Ureter (tissue), 1 donor: ENCODE data around the gene JPT1. TPM values are rescaled to one million over a fixed set of nuclear protein-coding genes. Genes with fewer than 3 reads are reported as not detected.
"Not testable (repeated sequence)": the region's sequence is repeated elsewhere in the genome, so short reads cannot be mapped to it uniquely, and the experiment has no call there.

ENCODE experiments used
- DNase-seq: peaks from one replicate; pipeline ENCODE4 v3.0.0-alpha.2; 2020; ENCODE audit warnings: low spot score
- total RNA-seq: library from RNA; stranded (reverse); gene quantifications from one replicate; pipeline ENCODE4 v1.2.4, GENCODE V29; 2023
- donor health status: DM: yes; HTN: yes; CAD: no.

Gene JPT1
- total RNA-seq: 93.9 TPM

- peak; percentile 99 for DNase-seq
These were observed at the start of gene JPT1 for GRCh38 chr17:75154195-75155106. Gene JPT1, minus strand, starts transcription at chr17:75154512. Its CDS starts 115 bp downstream, at chr17:75154397.

- DNase-seq: no peak
These were observed 45.7 kb upstream of the JPT1 start for GRCh38 chr17:75199886-75200618.

- DNase-seq: no peak
These were observed 40.6 kb upstream of the JPT1 start for GRCh38 chr17:75194879-75195278.

- no peak for DNase-seq
These were observed 37.3 kb upstream of the JPT1 start for GRCh38 chr17:75191584-75191983.

GRCh38 chr17:75188614-75189013 lies 34.3 kb upstream of the JPT1 start:
- DNase-seq: no peak

GRCh38 chr17:75183999-75184884 lies 29.9 kb upstream of the JPT1 start:
- DNase-seq: no peak

GRCh38 chr17:75182569-75183436 lies 28.5 kb upstream of the JPT1 start, which contains the start of gene SUMO2:
Gene SUMO2, minus strand, starts transcription at chr17:75182959. Its CDS starts 125 bp downstream, at chr17:75182834.
- peak; percentile 96 for DNase-seq

- no peak for DNase-seq
These were observed 27.9 kb upstream of the JPT1 start for GRCh38 chr17:75182319-75182568.

GRCh38 chr17:75181608-75182318 lies 27.5 kb upstream of the JPT1 start:
- DNase-seq: peak; percentile 48

- no peak for DNase-seq
These were observed 26.8 kb upstream of the JPT1 start for GRCh38 chr17:75181110-75181509.

- no peak for DNase-seq
These were observed 24.1 kb upstream of the JPT1 start for GRCh38 chr17:75178453-75178852.

GRCh38 chr17:75176625-75177024 lies 22.3 kb upstream of the JPT1 start:
- no peak for DNase-seq

GRCh38 chr17:75174996-75175395 lies 20.7 kb upstream of the JPT1 start:
- DNase-seq: no peak

GRCh38 chr17:75173526-75173925 lies 19.2 kb upstream of the JPT1 start:
- DNase-seq: no peak

- no peak for DNase-seq
These were observed 14.7 kb upstream of the JPT1 start for GRCh38 chr17:75168998-75169397.

GRCh38 chr17:75164606-75165005 lies 10.3 kb upstream of the JPT1 start:
- DNase-seq: not testable (repeated sequence)

- no peak for DNase-seq
These were observed 8.8 kb upstream of the JPT1 start for GRCh38 chr17:75163074-75163473.

GRCh38 chr17:75160211-75160610 lies 5.9 kb upstream of the JPT1 start:
- no peak for DNase-seq

- DNase-seq: no peak
These were observed 5.1 kb upstream of the JPT1 start for GRCh38 chr17:75159196-75160031.
